Measurements from ENCODE around the gene SOAT2.

Gene SOAT2

GRCh38 chr12:53097207-53097563 lies 6.1 kb upstream of the SOAT2 start:
- TF ChIP-seq SIN3A (IDR thresholded peaks at IDR 0.05; ENCODE audit: borderline replicate concordance, insufficient read depth, low read length) (no peak), REST (IDR thresholded peaks at IDR 0.05; ENCODE audit: insufficient read depth in 1 of 2, low read depth in 2 of 2, low read length in 2 of 2) (no peak), TAF1 (IDR thresholded peaks at IDR 0.05; ENCODE audit: borderline replicate concordance, insufficient read depth, low read length) (no peak), POLR2AphosphoS5 (IDR thresholded peaks at IDR 0.05; ENCODE audit: low read depth, low read length) (no peak), FOXP2 (optimal IDR thresholded peaks at IDR 0.05; ENCODE audit: borderline replicate concordance, extremely low read depth, extremely low read length, insufficient read depth) (no peak)

- no peak for TF ChIP-seq POLR2AphosphoS5 (IDR thresholded peaks at IDR 0.05; ENCODE audit: low read depth, low read length)
Observed at GRCh38 chr12:53097564-53098353, 5.5 kb upstream of the SOAT2 start, which contains the start of gene IGFBP6. IGFBP6 (plus strand) TSS chr12:53097667; CDS start chr12:53097718, 51 bp downstream.

GRCh38 chr12:53098354-53098981 lies 4.8 kb upstream of the SOAT2 start:
- TF ChIP-seq SIN3A (IDR thresholded peaks at IDR 0.05; ENCODE audit: borderline replicate concordance, insufficient read depth, low read length) (no peak), FOXP2 (optimal IDR thresholded peaks at IDR 0.05; ENCODE audit: borderline replicate concordance, extremely low read depth, extremely low read length, insufficient read depth) (no peak), POLR2AphosphoS5 (IDR thresholded peaks at IDR 0.05; ENCODE audit: low read depth, low read length) (no peak), TAF1 (IDR thresholded peaks at IDR 0.05; ENCODE audit: borderline replicate concordance, insufficient read depth, low read length) (no peak), REST (IDR thresholded peaks at IDR 0.05; ENCODE audit: insufficient read depth in 1 of 2, low read depth in 2 of 2, low read length in 2 of 2) (no peak)

DNA sequence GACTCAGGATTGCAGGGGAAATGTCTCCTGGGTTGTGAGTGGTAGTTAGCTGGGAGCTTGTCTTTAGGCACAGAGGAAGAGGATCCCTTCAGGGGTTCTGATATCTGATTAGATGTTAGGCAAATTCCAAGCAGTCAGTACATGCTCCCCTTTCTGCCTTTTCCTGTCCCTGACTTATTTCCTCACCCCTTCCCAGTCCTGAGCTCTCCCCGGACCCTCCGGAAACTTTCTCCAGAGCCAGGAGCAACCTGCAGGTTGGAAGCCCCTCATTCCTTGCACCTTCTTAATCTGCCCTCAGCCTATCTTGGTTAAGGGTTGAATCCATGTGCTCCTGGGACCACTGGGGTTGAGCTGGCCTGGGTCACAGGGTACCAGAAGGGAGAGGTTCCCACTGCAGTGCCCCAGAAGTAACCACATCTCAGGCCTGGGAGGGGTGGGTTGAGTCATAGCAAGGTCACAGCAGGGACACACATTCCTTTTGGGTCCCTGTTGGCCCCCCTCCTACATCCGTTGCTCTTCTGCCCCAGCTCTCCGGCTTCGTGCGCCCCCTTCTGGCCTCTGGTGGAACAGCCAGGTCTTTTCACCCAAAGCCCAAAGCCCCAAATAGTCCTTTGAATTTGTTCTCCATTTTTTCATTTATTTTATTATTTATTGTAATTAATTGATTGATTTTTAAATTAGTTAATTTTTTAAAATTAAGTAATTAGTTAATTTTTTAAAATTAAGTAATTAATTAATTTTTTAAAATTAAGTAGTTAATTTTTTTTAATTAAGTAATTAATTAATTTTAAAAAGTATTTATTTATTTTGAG lies 4.0 kb upstream of the SOAT2 start:
- TF ChIP-seq SIN3A (IDR thresholded peaks at IDR 0.05; ENCODE audit: borderline replicate concordance, insufficient read depth, low read length) (no peak), POLR2AphosphoS5 (IDR thresholded peaks at IDR 0.05; ENCODE audit: low read depth, low read length) (no peak), REST (IDR thresholded peaks at IDR 0.05; ENCODE audit: insufficient read depth in 1 of 2, low read depth in 2 of 2, low read length in 2 of 2) (no peak), FOXP2 (optimal IDR thresholded peaks at IDR 0.05; ENCODE audit: borderline replicate concordance, extremely low read depth, extremely low read length, insufficient read depth) (no peak), TAF1 (IDR thresholded peaks at IDR 0.05; ENCODE audit: borderline replicate concordance, insufficient read depth, low read length) (no peak)

GRCh38 chr12:53100466-53101151 lies 2.7 kb upstream of the SOAT2 start:
- TF ChIP-seq SIN3A (IDR thresholded peaks at IDR 0.05; ENCODE audit: borderline replicate concordance, insufficient read depth, low read length): no peak
- no peak for TF ChIP-seq POLR2AphosphoS5 (IDR thresholded peaks at IDR 0.05; ENCODE audit: low read depth, low read length)
- TF ChIP-seq TAF1 (IDR thresholded peaks at IDR 0.05; ENCODE audit: borderline replicate concordance, insufficient read depth, low read length): no peak
- no peak for TF ChIP-seq REST (IDR thresholded peaks at IDR 0.05; ENCODE audit: insufficient read depth in 1 of 2, low read depth in 2 of 2, low read length in 2 of 2)
- TF ChIP-seq FOXP2 (optimal IDR thresholded peaks at IDR 0.05; ENCODE audit: borderline replicate concordance, extremely low read depth, extremely low read length, insufficient read depth): no peak
